WERI-Rb-1 (cell line): Measurements from ENCODE around the gene SHISA6.

Source experiments
- DNase-seq: peaks from one replicate; pipeline ENCODE4 v3.0.0-alpha.2; 2020
- H3K27ac ChIP-seq: fragments of 250-450 bp; sonication (Bioruptor Pico); 2 replicates; pipeline ENCODE4 v1.5.1; 2020; ENCODE audit warnings: mild to moderate bottlenecking, moderate library complexity
- H3K27me3 ChIP-seq: fragments of 250-450 bp; sonication (Bioruptor Pico); 2 replicates; pipeline ENCODE4 v1.5.1; 2021; ENCODE audit warnings: mild to moderate bottlenecking, low read depth, moderate library complexity; ENCODE audit not compliant: insufficient read depth, severe bottlenecking
- H3K36me3 ChIP-seq: fragments of 250-450 bp; sonication (Bioruptor Pico); 2 replicates; pipeline ENCODE4 v1.5.1; 2020; ENCODE audit warnings: mild to moderate bottlenecking, moderate library complexity
- H3K4me3 ChIP-seq: 2 replicates; pipeline ENCODE4 v1.5.1; 2011; ENCODE audit warnings: low read depth, mild to moderate bottlenecking, control low read depth, low read length
- H3K9me3 ChIP-seq: fragments of 250-450 bp; sonication (Bioruptor Pico); 2 replicates; pipeline ENCODE4 v1.5.1; 2021; ENCODE audit warnings: mild to moderate bottlenecking, moderate library complexity; ENCODE audit not compliant: severe bottlenecking
- TF ChIP-seq, protein P1 (sequence below): IDR thresholded peaks from 2 replicates; pipeline ENCODE4 v1.5.1; 2011; ENCODE audit warnings: low read depth, mild to moderate bottlenecking, control low read depth, inconsistent platforms, low read length

The SHISA6 gene

DNA sequence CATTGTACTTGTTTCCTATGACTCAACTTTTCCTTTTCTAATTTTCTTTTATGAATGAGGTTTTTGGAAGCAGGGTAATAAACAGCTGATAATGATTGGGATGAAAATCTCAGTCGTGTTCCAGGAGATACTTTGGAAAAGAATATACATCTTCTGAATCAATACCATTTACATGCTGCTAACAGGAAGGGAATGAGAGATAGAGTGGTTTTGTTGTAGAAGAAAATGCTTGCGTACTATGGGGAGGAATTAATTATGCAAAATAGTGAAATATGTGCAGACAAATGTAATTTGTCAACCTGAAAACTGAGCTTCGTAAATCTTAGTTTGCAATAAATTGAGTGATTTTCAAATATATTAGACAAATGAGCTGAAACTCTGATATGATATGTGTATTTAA is 24.0 kb upstream of the SHISA6 start:
- Histone ChIP-seq H3K27me3 (no peaks in the 10 kb centered on the region), H3K27ac (no peak overlapping the region), H3K4me3 (no peak overlapping the region), H3K36me3 (no peaks in the 10 kb centered on the region), H3K9me3 (no peaks in the 10 kb centered on the region)
- TF ChIP-seq, protein P1, sequence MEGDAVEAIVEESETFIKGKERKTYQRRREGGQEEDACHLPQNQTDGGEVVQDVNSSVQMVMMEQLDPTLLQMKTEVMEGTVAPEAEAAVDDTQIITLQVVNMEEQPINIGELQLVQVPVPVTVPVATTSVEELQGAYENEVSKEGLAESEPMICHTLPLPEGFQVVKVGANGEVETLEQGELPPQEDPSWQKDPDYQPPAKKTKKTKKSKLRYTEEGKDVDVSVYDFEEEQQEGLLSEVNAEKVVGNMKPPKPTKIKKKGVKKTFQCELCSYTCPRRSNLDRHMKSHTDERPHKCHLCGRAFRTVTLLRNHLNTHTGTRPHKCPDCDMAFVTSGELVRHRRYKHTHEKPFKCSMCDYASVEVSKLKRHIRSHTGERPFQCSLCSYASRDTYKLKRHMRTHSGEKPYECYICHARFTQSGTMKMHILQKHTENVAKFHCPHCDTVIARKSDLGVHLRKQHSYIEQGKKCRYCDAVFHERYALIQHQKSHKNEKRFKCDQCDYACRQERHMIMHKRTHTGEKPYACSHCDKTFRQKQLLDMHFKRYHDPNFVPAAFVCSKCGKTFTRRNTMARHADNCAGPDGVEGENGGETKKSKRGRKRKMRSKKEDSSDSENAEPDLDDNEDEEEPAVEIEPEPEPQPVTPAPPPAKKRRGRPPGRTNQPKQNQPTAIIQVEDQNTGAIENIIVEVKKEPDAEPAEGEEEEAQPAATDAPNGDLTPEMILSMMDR = no peak
- DNase-seq = no peak

DNA sequence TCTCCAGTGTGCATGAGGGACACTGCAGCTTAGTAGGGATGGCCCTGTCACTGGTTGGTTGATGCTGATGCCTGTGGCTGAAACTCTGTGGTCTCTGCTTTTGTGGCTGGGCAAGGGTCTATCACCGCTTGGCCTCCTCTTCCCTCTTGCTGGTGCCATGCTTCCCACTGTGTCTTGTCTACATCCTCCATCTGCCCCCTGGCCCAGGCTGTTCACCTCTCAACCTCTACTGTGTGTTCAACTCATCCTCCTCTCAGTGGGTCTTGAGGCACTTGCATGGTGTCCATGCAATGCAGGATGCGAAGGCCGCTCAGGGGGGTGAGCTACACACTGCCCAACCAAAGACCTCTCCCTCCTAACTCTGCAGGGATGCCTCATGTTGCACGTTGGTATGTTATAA is 19.8 kb upstream of the SHISA6 start:
- TF ChIP-seq, protein P1 = no peak
- no peaks in the 10 kb centered on the region for H3K9me3 ChIP-seq
- no peaks in the 10 kb centered on the region for H3K36me3 ChIP-seq
- DNase-seq = no peak
- no peak overlapping the region for H3K27ac ChIP-seq
- H3K27me3 ChIP-seq = no peaks in the 10 kb centered on the region
- H3K4me3 ChIP-seq = no peak overlapping the region

DNA sequence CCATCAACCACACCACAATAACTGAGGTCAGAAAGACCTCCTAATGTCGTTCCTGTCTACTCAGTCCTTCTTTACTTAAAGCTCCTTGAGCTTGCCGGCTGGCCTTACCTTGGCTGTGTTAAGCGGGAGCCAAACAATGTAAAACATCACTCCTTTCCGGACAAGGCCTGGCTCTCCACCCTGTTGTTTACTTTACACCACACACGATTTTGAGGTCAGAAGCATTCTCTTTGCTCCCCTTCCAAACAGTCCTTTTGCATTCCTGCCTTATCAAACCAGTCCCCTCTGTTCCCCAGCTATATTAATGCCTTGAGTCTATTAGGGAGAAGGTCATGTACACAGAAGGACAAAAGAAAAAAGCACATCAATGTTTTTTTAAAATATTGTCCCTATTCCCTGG is 19.3 kb upstream of the SHISA6 start:
- Histone ChIP-seq H3K4me3 (no peak overlapping the region), H3K36me3 (no peaks in the 10 kb centered on the region), H3K27me3 (no peaks in the 10 kb centered on the region), H3K27ac (no peak overlapping the region), H3K9me3 (no peaks in the 10 kb centered on the region)
- TF ChIP-seq, protein P1 = no peak
- DNase-seq = no peak

DNA sequence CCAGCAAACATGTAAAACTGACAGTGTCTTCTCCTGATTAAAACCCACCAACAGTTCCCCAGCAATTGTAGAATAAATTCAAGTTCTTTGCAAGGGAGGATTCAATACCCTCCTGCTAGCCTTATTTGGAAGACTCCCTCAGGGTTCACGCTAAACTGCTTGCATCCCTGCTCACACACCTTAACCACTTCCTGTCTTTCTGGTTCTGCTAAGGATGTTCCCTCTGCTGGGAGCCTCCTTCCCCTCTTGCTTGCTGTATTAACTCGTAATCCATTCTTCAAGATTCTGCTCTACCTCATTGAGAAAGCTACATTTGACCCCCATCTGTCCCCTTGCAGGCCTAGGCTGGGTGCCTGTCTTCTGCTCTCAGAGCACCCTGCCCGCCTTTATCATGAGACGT is 2.3 kb upstream of the SHISA6 start:
- no peaks in the 10 kb centered on the region for H3K36me3 ChIP-seq
- H3K9me3 ChIP-seq = peaks cover 3% of the 10 kb centered on the region
- no peak overlapping the region for H3K27ac ChIP-seq
- no peak for DNase-seq
- peaks cover 45% of the 10 kb centered on the region for H3K27me3 ChIP-seq
- no peak overlapping the region for H3K4me3 ChIP-seq
- TF ChIP-seq, protein P1 = no peak

DNA sequence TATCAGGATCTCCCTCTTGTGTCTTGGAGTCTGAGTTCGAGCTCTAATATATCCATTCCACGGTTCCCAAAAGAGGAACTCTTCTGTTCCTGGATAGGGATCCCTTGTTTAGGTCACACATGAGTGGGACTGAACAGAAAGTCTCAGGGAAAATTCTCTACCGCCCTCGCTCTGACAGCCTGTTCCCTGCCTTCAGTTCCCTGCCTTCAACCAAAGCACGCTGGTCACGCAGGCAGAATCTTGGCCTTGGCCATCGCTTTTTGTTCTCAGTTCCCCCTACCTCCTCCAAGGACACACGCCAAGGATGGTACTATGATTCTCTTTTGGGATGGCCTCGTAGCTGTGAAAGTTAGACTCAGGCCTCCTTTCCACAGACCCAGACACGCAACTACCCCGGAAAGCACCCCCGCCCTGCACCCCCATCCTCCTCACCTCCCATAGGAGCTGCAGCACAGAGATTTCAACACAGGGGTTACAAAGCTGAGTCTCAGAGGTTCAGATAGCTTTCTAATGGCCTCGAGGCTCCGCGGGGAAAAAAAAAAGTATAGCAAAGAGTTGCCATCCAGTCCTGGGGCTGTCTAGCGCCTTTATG is 1.5 kb upstream of the SHISA6 start:
- H3K4me3 ChIP-seq = no peak overlapping the region
- H3K27ac ChIP-seq = no peak overlapping the region
- no peaks in the 10 kb centered on the region for H3K36me3 ChIP-seq
- DNase-seq = no peak
- TF ChIP-seq, protein P1 = no peak
- H3K9me3 ChIP-seq = peaks cover 3% of the 10 kb centered on the region
- H3K27me3 ChIP-seq = peaks cover 51% of the 10 kb centered on the region
